ENCODE measurements around the gene CCNL2. TPM values are rescaled to one million over a fixed set of nuclear protein-coding genes. Genes with fewer than 3 reads are reported as not detected.
"Not testable (repeated sequence)": the region's sequence is repeated elsewhere in the genome, so short reads cannot be mapped to it uniquely, and the experiment has no call there.

CCNL2 gene
- total RNA-seq, 4 donors from 2014 or later = 31.6 to 248 (median 127) TPM

DNA sequence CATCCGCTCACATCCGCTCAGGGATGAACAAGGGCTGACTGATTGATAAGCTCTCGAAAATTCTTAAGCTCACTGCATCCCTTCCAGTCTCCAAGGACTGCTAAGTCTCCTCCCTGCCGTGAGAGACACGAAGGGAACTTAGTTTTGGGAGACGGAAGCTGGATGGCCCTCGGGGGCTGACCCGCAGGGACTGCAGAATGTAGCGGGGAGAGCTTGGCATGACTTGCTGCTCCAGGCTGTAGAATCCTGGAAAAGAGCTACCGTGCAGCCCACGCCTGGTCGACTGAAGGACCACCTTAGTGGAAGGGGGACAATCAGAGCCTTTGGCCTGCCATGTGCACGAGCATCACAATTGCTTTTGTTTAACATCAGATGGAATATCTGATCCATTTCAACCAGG, 16.6 kb upstream of the CCNL2 start:
- no peaks in the 10 kb centered on the region for H3K9me3 ChIP-seq
- WGBS, 2 donors (ENCODE audit: low coverage in 1 of 2) = 50 to 72% methylated on average over 1 to 9 of the region's 13 CpGs
- H3K4me3 ChIP-seq = no peak overlapping the region
- H3K4me1 ChIP-seq = peaks cover 0 to 19% (median 5%) of the 10 kb centered on the region in 3 donors
- H3K36me3 ChIP-seq = no peaks in the 10 kb centered on the region
- ATAC-seq = no peak
- no peak overlapping the region for H3K27ac ChIP-seq
- H3K27me3 ChIP-seq = no peaks in the 10 kb centered on the region
- TF ChIP-seq EP300 (IDR thresholded peaks at IDR 0.05) (no peak), POLR2A (IDR thresholded peaks at IDR 0.05) (no peak), POLR2AphosphoS5 (IDR thresholded peaks at IDR 0.05) (no peak)
- TF ChIP-seq, protein P1, sequence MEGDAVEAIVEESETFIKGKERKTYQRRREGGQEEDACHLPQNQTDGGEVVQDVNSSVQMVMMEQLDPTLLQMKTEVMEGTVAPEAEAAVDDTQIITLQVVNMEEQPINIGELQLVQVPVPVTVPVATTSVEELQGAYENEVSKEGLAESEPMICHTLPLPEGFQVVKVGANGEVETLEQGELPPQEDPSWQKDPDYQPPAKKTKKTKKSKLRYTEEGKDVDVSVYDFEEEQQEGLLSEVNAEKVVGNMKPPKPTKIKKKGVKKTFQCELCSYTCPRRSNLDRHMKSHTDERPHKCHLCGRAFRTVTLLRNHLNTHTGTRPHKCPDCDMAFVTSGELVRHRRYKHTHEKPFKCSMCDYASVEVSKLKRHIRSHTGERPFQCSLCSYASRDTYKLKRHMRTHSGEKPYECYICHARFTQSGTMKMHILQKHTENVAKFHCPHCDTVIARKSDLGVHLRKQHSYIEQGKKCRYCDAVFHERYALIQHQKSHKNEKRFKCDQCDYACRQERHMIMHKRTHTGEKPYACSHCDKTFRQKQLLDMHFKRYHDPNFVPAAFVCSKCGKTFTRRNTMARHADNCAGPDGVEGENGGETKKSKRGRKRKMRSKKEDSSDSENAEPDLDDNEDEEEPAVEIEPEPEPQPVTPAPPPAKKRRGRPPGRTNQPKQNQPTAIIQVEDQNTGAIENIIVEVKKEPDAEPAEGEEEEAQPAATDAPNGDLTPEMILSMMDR (IDR thresholded peaks at IDR 0.05) = no peak

DNA sequence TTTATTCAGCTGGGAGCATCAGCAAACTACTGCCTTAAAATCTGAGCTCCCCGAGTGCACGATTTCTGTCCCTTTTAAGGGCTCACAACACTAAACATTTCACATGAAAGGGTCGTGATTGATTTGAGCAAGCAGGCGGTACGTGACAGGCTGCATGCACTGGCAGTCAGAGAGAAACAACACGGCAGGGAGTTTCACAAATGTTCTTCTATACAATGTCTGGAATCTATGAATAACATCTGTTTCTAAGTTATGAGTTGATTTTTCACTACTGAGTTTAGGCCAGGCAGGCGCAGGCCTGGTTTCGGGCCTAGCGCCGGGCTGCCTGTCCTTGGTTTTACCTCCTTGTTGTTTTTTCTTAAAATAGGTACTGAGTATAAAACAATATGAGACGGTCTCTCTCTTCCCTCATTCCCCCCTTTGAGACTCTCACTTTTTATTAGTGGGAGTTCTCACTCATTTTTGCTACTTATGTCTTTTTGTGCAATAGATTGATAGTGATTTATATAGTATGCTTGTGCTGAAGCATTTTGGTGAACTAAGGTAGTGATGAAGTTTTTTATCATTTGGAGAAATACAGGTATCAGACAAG, 13.3 kb upstream of the CCNL2 start:
- not testable (repeated sequence) for ATAC-seq

DNA sequence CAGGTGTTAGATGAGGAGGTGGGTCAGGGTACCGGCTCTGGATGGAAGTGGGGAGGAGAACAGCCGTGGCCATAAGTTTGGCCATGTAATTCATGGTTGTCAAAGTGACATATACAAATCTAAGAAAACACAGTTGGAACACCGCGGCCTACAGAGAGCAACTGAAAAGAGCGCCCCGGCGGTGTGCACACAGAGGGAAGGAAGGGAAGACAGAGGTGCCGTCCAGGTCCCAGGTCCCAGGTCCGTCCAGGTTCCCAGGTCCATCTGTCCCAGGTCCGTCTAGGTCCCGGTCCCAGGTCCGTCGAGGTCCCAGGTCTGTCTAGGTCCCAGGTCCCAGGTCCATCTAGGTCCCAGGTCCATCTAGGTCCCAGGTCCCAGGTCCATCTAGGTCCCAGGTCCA, 12.5 kb upstream of the CCNL2 start:
- WGBS, 2 donors (ENCODE audit: low coverage in 1 of 2) = 81 to 93% methylated on average over 4 of the region's 13 CpGs
- Histone ChIP-seq H3K9me3 (no peaks in the 10 kb centered on the region), H3K4me1 (peaks cover 0 to 26% (median 15%) of the 10 kb centered on the region in 3 donors), H3K36me3 (peaks cover 0 to 9% of the 10 kb centered on the region in 2 donors), H3K4me3 (no peak overlapping the region), H3K27ac (no peak overlapping the region), H3K27me3 (no peaks in the 10 kb centered on the region)
- ATAC-seq = no peak
- TF ChIP-seq POLR2AphosphoS5 (IDR thresholded peaks at IDR 0.05) = no peak
- TF ChIP-seq POLR2A (IDR thresholded peaks at IDR 0.05) = no peak
- TF ChIP-seq, protein P1 (IDR thresholded peaks at IDR 0.05) = no peak
- TF ChIP-seq EP300 (IDR thresholded peaks at IDR 0.05) = no peak

More for the DNA sequence above, 13.3 kb upstream of the CCNL2 start:
- WGBS, 2 donors (ENCODE audit: low coverage in 1 of 2) = 56 to 85% methylated on average over 5 to 11 of the region's 11 CpGs
- not testable (repeated sequence) for H3K36me3 ChIP-seq, H3K27me3 ChIP-seq, H3K27ac ChIP-seq, H3K4me3 ChIP-seq, H3K9me3 ChIP-seq
- H3K4me1 ChIP-seq = peaks cover 0 to 25% (median 15%) of the 10 kb centered on the region in 3 donors

DNA sequence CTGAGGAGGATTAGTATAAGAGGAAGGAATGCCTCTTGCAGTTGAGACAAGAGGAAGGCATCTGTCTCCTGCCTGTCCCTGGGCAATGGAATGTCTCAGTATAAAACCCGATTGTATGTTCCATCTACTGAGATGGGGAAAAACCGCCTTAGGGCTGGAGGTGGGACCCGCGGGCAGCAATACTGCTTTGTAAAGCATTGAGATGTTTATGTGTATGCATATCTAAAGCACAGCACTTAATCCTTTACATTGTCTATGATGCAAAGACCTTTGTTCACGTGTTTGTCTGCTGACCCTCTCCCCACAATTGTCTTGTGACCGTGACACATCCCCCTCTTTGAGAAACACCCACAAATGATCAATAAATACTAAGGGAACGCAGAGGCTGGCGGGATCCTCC, 11.1 kb upstream of the CCNL2 start:
- ATAC-seq, H3K27ac ChIP-seq, H3K4me3 ChIP-seq, H3K27me3 ChIP-seq, H3K9me3 ChIP-seq: not testable (repeated sequence)
- 54% methylated on average over 7 to 8 of the region's 8 CpGs for WGBS, 2 donors (ENCODE audit: low coverage in 1 of 2)
- peaks cover 0 to 39% (median 28%) of the 10 kb centered on the region in 3 donors for H3K4me1 ChIP-seq
- H3K36me3 ChIP-seq = peaks cover 0 to 16% of the 10 kb centered on the region in 2 donors

DNA sequence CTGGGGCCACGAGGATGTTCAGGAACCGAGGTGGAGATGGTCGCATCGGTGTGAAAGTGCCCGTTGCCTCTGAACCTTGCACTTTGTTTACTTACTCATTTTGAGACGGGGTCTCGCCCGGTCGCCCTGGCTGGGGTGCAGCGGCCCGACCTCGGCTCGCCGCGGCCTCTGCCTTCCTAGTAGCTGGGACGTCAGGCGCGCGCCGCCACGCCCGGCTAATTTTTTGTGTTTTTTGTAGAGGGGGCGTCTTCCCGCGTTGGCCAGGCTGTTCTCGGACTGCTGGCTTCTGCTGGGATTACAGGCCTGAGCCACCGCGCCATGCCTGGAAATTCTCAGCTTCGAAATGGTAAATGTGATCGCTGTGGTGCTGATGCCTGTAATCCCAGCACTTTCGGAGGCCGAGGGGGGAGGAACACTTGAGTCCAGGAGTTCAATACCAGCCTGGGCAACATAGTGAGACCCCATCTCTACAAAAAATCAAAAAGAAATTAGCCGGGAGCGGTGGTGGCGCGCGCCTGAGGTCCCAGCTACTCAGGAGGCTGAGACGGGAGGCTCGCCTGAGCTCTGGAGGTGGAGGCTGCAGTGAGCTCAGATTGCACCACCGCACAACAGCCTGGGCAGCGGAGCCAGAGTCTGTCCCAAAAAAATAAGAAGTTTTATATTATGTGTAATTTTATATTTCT, 8.6 kb upstream of the CCNL2 start:
- Histone ChIP-seq H3K4me3 (peak overlapping the region; percentile 87 to 96), H3K27me3 (no peaks in the 10 kb centered on the region), H3K27ac (peak overlapping the region; percentile 73 to 91 (median 88)), H3K36me3 (peaks cover 0 to 41% of the 10 kb centered on the region in 2 donors), H3K9me3 (no peaks in the 10 kb centered on the region), H3K4me1 (peaks cover 0 to 44% (median 32%) of the 10 kb centered on the region in 3 donors)
- TF ChIP-seq, protein P1 (IDR thresholded peaks at IDR 0.05) = peak in 1 of 4 experiments; percentile 2
- no peak for TF ChIP-seq EP300 (IDR thresholded peaks at IDR 0.05)
- 10 to 14% methylated on average over 29 of the region's 41 CpGs for whole genome bisulfite sequencing, 2 donors (ENCODE audit: low coverage in 1 of 2)
- peak; percentile 8 for ATAC-seq

Measured in gastroesophageal sphincter (tissue), 4 donors.